ENCODE data around the gene HOXD3. TPM values are rescaled to one million over a fixed set of nuclear protein-coding genes. Genes with fewer than 3 reads are reported as not detected.

HOXD3 gene
- total and polyA plus RNA-seq, 2 of the 8 experiments (the other 6 are each of a cell fraction or from before 2014, with no cell fraction given) = not detected

DNA sequence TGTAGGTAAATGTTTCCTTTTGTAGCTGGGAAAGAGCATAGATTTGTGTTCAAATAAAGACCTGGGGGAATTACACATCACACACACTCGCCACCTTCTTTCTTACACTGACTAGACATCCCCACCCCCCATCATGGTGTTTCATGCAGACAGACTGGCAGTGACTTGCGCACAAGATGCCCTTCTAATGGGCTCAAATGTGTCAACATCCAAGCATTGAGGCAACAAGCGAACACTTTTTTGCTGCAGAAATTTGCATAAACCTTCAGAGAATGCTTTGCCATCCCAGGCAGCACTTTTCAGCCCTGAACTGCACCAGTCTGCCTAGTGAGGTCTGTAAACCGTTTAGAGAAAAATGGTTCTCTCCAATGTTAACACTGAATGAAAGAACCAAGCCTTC, 23.1 kb upstream of the HOXD3 start:
- Histone ChIP-seq H2BK12ac (ENCODE audit: low read depth, low read length) (no peak overlapping the region), H3K36me3 (ENCODE audit: control insufficient read depth in 2 of 4, insufficient read depth in 4 of 4, low read length in 3 of 4) (peaks cover 0 to 19% (median 0%) of the 10 kb centered on the region in 4 experiments; a peak in 1 of 8 replicates), H3K14ac (ENCODE audit: insufficient read length) (no peak overlapping the region), H2BK120ac (replicated peaks; ENCODE audit: low read depth, low read length) (no peak overlapping the region), H2BK5ac (ENCODE audit: low read depth, low read length) (no peak overlapping the region), H2AFZ (ENCODE audit: low read length) (no peak overlapping the region), H3K23me2 (ENCODE audit: low read depth, low read length) (peaks cover 3% of the 10 kb centered on the region; the same call in 1 of the 2 replicates), H4K20me1 (replicated peaks in 1 of 2; ENCODE audit: control insufficient read depth in 1 of 2, insufficient read depth in 2 of 2, low read length in 2 of 2) (peaks cover 6 to 30% of the 10 kb centered on the region in 2 experiments), H3K79me2 (ENCODE audit: control insufficient read depth in 1 of 2, insufficient read depth in 2 of 2, low read length in 2 of 2) (no peaks in the 10 kb centered on the region), H3K9me3 (ENCODE audit: insufficient read depth in 2 of 2, low read depth in 1 of 2, low read length in 1 of 2) (no peaks in the 10 kb centered on the region), H3K4me2 (ENCODE audit: insufficient read depth in 1 of 2, low read depth in 2 of 2, low read length in 2 of 2) (no peak overlapping the region; a peak in 1 of 4 replicates), H4K5ac (ENCODE audit: insufficient read length, low read depth, low read length) (no peak overlapping the region), H2AK5ac (ENCODE audit: low read depth, low read length) (no peak overlapping the region), H4K8ac (ENCODE audit: extremely low read depth, insufficient read depth, low read length) (no peak overlapping the region), H4K91ac (replicated peaks; ENCODE audit: insufficient read length, low read length) (no peak overlapping the region), H3K23ac (ENCODE audit: insufficient read length) (no peak overlapping the region), H3K27me3 (replicated peaks in 1 of 4; ENCODE audit: control insufficient read depth in 3 of 4, extremely low read depth in 1 of 4, insufficient read depth in 3 of 4, low read length in 3 of 4) (peaks cover 93 to 100% (median 98%) of the 10 kb centered on the region in 4 experiments), H3K4me1 (replicated peaks in 1 of 4; ENCODE audit: control insufficient read depth in 3 of 4, insufficient read depth in 4 of 4, low read length in 3 of 4) (peaks cover 0 to 12% (median 3%) of the 10 kb centered on the region in 4 experiments; a peak in 5 of 7 replicates), H3K27ac (ENCODE audit: low read depth, low read length) (no peak overlapping the region), H3K79me1 (ENCODE audit: low read depth, low read length) (no peaks in the 10 kb centered on the region), H3K4ac (replicated peaks; ENCODE audit: insufficient read length, low read depth, low read length) (no peak overlapping the region), H3K9ac (replicated peaks in 1 of 4; ENCODE audit: extremely low read depth in 1 of 4, low read depth in 3 of 4, low read length in 3 of 4) (no peak overlapping the region), H3K4me3 (ENCODE audit: extremely low read depth in 1 of 4, insufficient read depth in 2 of 4, low read depth in 3 of 4, low read length in 4 of 4) (no peak overlapping the region), H3K56ac (replicated peaks; ENCODE audit: insufficient read length, low read depth, low read length) (no peak overlapping the region), H2BK20ac (ENCODE audit: low read length) (no peak overlapping the region), H2BK15ac (ENCODE audit: low read length) (no peak overlapping the region), H3K18ac (ENCODE audit: extremely low read depth, low read length) (no peak overlapping the region)
- FAIRE-seq (no peak), DNase-seq (ENCODE audit: low read depth in 1 of 2, low spot score in 2 of 2) (peak in 1 of 2 experiments; percentile 39)
- POLR2A ChIA-PET (ENCODE audit: partially characterized antibody) = no interaction called here
- 14% methylated on average over 4 of the region's 4 CpGs; no CpG with 5 or more reads in 1 of the 2 experiments for WGBS, 2 experiments (ENCODE audit: extremely low coverage in 1 of 2, insufficient coverage in 1 of 2, insufficient read length in 1 of 2, insufficient replicate concordance in 2 of 2, low coverage in 1 of 2, low lambda C conversion rate in 2 of 2, missing lambda C conversion rate in 1 of 2)
- CTCF ChIA-PET (ENCODE audit: partially characterized antibody) = interaction anchor here (0.7 to 4.5 kb wide), 9 partner anchors 13 to 518 kb away, joined by 3 to 24 read pairs (median 4); partner anchors contain the start of gene MTX2
- TF ChIP-seq CTBP2 (IDR thresholded peaks at IDR 0.05; ENCODE audit: borderline replicate concordance, insufficient read depth, insufficient read length, low read length) (no peak), RBBP5 (IDR thresholded peaks at IDR 0.05; ENCODE audit: borderline replicate concordance, low read depth, low read length) (no peak)
